ENCODE measurements around the gene RAMACL.

- no peak for TF ChIP-seq CTCF (IDR thresholded peaks at IDR 0.05)
- TF ChIP-seq POLR2A (IDR thresholded peaks at IDR 0.05), result no peak
- no peak for TF ChIP-seq EP300 (IDR thresholded peaks at IDR 0.05)
These were observed 26.0 kb upstream of the RAMACL start for GRCh38 chr6:166612471-166612881.

Measured in upper lobe of left lung (tissue), 4 donors.